Heart left ventricle (tissue), 16 donors: ENCODE measurements around the gene BCL3. TPM values are rescaled to one million over a fixed set of nuclear protein-coding genes. Genes with fewer than 3 reads are reported as not detected.

Source experiments
- ATAC-seq, 4 donors: fragments of 200-7000 bp; cut with Tn5 transposase; one replicate each; pipeline ENCODE4 v1.9.1; 2020 to 2022; ENCODE audit warnings: moderate library complexity in 4 of 4, mild to moderate bottlenecking in 3 of 4, moderate number of reproducible peaks in 1 of 4
- DNase-seq, 5 donors: peaks; one replicate each; pipeline ENCODE4 v3.0.0-alpha.2; 2020
- H3K27ac ChIP-seq, 12 donors: fragments of 200-600 bp; sonication (generic) in 4 of 12; one replicate each; pipeline versions ENCODE4 v1.5.0 to v1.8.0; 2016 to 2022; ENCODE audit warnings: mild to moderate bottlenecking in 2 of 12
- H3K27me3 ChIP-seq, 9 donors: fragments of 200-600 bp; sonication (generic) in 2 of 9; one replicate each; pipeline versions ENCODE4 v1.5.1 to v1.8.0; 2016 to 2022; ENCODE audit warnings: mild to moderate bottlenecking in 3 of 9
- H3K36me3 ChIP-seq, 9 donors: fragments of 200-600 bp; sonication (generic) in 2 of 9; one replicate each; pipeline versions ENCODE4 v1.5.0 to v1.8.0; 2018 to 2022; ENCODE audit warnings: mild to moderate bottlenecking in 2 of 9
- H3K4me1 ChIP-seq, 12 donors: fragments of 200-600 bp; sonication (generic) in 4 of 12; one replicate each; pipeline versions ENCODE4 v1.5.0 to v1.8.0; 2016 to 2022; ENCODE audit warnings: mild to moderate bottlenecking in 3 of 12
- H3K4me3 ChIP-seq, 12 donors: fragments of 200-600 bp; sonication (generic) in 4 of 12; one replicate each; pipeline versions ENCODE4 v1.5.0 to v1.8.0; 2017 to 2022; ENCODE audit warnings: mild to moderate bottlenecking in 9 of 12, moderate library complexity in 4 of 12
- H3K9me3 ChIP-seq, 12 donors: fragments of 200-600 bp; sonication (generic) in 4 of 12; one replicate each; pipeline versions ENCODE4 v1.5.0 to v1.8.0; 2016 to 2022; ENCODE audit warnings: mild to moderate bottlenecking in 1 of 12
- POLR2A ChIP-seq, 2 donors: fragments of 450-650 bp; IDR thresholded peaks; one replicate each; pipeline ENCODE4 v1.6.1; 2017; ENCODE audit warnings: antibody characterized with exemption in 2 of 2, mild to moderate bottlenecking in 2 of 2, moderate library complexity in 2 of 2
- WGBS, 4 donors: extraction: QIAGEN DNeasy Blood & Tissue Kit in 2 of 4; methylation state at CpG; one replicate each; pipeline versions ENCODE4 v1.1.5 to v1.1.7; 2013 to 2018; 5-methylcytosine and 5-hydroxymethylcytosine counted together
- intact Hi-C, 10 donors: fragments of 100-400 bp; cut with DNase I; formaldehyde crosslinking; loops; one replicate each; pipeline versions ENCODE4 v1.11.1 to v1.14.2; 2022
- polyA plus RNA-seq, 2 donors: library from polyadenylated mRNA; stranded (reverse); fragments of 200-250 nt; gene quantifications; one replicate each; pipeline ENCODE4 v1.2.3, GENCODE V29; 2013
- total RNA-seq, 9 donors: library from RNA; depleted of rRNA in 2 of 9; stranded (reverse); fragments of >200 nt in 2 of 9; fragmentation: NEBNext Ultra II Directional in 3 of 9; extraction: Animal tissue kit (Norgen Biotek cat#: 25700) in 3 of 9; gene quantifications; one replicate each; pipeline versions ENCODE4 v1.1.0 to v1.2.4, GENCODE V29; 2016 to 2023
- TF ChIP-seq, protein P1 (sequence below), 12 donors: fragments of 200-600 bp; sonication (generic) in 4 of 12; IDR thresholded peaks; one replicate each; pipeline versions ENCODE4 v1.5.0 to v1.8.0; 2018 to 2022; ENCODE audit warnings: antibody characterized with exemption in 12 of 12, mild to moderate bottlenecking in 5 of 12
- donor health status: ischemic (EF 13 %, LVEDD 7.1; RV severe dilation, severe dysfunction).
- donor health status: healthy with polysubstance abuse.
- donor health status: DM: no; HTN: yes; CAD: no.
- donor health status: DM: no; HTN: no; CAD: no.
- donor health status: ischemic (EF 25% LVEDD 6.9; RV normal size, moderate dysfunction).
- donor health status: ischemic (EF 25% LVEDD 5.7; RV mildly dilated, moderate dysfunction).
- donor health status: healthy.
- donor health status: DM: yes; HTN: yes; CAD: no.
- donor health status: ischemic (EF 35%, LVEDD 5.7; RV mildly dilated, moderate dysfunction).
- donor health status: nonischemic (EF 11% LVEDD 7.7; RV severe dilation, severe dysfunction).
- donor health status: DM: yes; HTN: yes; CAD: no.
- donor health status: PGD.
- donor health status: ischemic (EF 29% LVEDD 5.4; RV normal size, mild dysfunction).
- donor health status: nonischemic (EF 23%, LVEDD 6.1; RV moderate dilation, normal function).

BCL3 gene
- total and polyA plus RNA-seq, 11 donors, result 11.7 to 90.5 (median 18.9) TPM

DNA sequence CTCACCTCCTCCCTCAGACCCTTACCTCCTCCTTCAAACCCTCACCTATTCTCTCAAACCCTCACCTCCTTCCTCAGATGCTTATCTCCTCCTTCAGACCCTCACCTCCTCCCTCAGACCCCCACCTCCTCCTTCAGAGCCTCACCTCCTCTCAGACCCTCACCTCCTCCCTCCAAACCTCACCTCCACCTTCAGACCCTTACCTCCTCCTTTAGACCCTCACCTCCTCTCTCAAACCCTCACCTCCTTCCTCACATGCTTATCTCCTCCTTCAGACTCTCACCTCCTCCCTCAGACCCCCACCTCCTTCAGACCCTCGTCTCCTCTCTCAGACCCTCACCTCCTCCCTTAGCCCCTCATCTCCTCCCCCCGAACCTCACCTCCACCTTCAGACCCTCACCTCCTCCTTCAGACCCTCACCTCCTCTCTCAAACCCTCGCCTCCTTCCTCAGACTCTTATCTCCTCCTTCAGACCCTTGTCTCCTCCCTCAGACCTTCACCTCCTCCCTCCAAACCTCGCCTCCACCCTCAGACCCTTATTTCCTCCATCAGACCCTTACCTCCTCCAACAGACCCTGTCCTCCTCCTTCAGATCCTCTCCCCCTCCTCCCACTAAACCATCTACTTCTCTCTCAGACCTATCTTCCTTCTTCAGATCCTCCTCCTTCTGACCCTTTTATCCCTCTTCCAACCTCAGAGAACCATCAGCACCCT lies 2.5 kb upstream of the BCL3 start:
- 75 to 84% (median 81%) methylated on average over 4 of the region's 4 CpGs for WGBS, 4 donors
- Histone ChIP-seq H3K4me1 (peaks cover 7 to 83% (median 63%) of the 10 kb centered on the region in 12 donors), H3K9me3 (no peaks in the 10 kb centered on the region), H3K4me3 (no peak overlapping the region), H3K36me3 (peaks cover 0 to 16% (median under 1%) of the 10 kb centered on the region in 9 donors), H3K27ac (peak overlapping the region; percentile 51 to 100 (median 96)), H3K27me3 (no peaks in the 10 kb centered on the region)
- DNase-seq (no peak), ATAC-seq (no peak)
- TF ChIP-seq POLR2A (IDR thresholded peaks at IDR 0.05), result no peak
- TF ChIP-seq, protein P1, sequence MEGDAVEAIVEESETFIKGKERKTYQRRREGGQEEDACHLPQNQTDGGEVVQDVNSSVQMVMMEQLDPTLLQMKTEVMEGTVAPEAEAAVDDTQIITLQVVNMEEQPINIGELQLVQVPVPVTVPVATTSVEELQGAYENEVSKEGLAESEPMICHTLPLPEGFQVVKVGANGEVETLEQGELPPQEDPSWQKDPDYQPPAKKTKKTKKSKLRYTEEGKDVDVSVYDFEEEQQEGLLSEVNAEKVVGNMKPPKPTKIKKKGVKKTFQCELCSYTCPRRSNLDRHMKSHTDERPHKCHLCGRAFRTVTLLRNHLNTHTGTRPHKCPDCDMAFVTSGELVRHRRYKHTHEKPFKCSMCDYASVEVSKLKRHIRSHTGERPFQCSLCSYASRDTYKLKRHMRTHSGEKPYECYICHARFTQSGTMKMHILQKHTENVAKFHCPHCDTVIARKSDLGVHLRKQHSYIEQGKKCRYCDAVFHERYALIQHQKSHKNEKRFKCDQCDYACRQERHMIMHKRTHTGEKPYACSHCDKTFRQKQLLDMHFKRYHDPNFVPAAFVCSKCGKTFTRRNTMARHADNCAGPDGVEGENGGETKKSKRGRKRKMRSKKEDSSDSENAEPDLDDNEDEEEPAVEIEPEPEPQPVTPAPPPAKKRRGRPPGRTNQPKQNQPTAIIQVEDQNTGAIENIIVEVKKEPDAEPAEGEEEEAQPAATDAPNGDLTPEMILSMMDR (IDR thresholded peaks at IDR 0.05), result no peak
- intact Hi-C loops, result no loop called here

DNA sequence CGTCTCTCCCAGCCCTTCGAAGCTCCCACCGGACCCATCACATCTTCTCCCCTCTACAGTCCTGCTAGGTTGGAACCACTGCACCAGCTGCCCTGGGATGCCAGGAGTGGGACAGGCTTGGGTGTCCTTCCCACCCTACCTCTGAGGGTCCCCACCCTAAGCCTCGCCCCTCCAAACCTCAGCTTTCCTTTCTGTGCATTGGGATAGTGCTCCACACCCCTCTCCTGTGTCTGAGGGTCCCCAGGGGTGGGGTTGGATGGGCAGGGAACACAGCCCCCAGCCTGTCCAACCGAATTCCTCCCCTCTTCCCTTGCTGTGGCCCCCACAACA lies 1.9 kb upstream of the BCL3 start:
- ATAC-seq (no peak), DNase-seq (no peak)
- H3K4me1 ChIP-seq, result peaks cover 9 to 83% (median 63%) of the 10 kb centered on the region in 12 donors
- WGBS, 4 donors, result 65 to 77% (median 71%) methylated on average over 5 of the region's 5 CpGs
- peak overlapping the region in 3 of 12 donors; percentile 74 to 96 (median 93) for H3K4me3 ChIP-seq
- intact Hi-C loops, result no loop called here
- peaks cover 0 to 21% (median 6%) of the 10 kb centered on the region in 9 donors for H3K36me3 ChIP-seq
- TF ChIP-seq POLR2A (IDR thresholded peaks at IDR 0.05), result no peak
- TF ChIP-seq, protein P1 (IDR thresholded peaks at IDR 0.05), result no peak
- no peaks in the 10 kb centered on the region for H3K27me3 ChIP-seq
- H3K9me3 ChIP-seq, result no peaks in the 10 kb centered on the region
- H3K27ac ChIP-seq, result peak overlapping the region; percentile 88 to 100 (median 96)

- H3K4me1 ChIP-seq, result peaks cover 9 to 84% (median 62%) of the 10 kb centered on the region in 12 donors
- H3K27me3 ChIP-seq, result no peaks in the 10 kb centered on the region
- peak; percentile 94 to 98 (median 96) for DNase-seq
- H3K4me3 ChIP-seq, result peak overlapping the region; percentile 74 to 99 (median 88)
- TF ChIP-seq POLR2A (IDR thresholded peaks at IDR 0.05), result peak in 1 of 2 donors; percentile 57
- TF ChIP-seq, protein P1 (IDR thresholded peaks at IDR 0.05), result no peak
- intact Hi-C loops, result no loop called here
- ATAC-seq, result peak; percentile 88 to 96 (median 94)
- H3K36me3 ChIP-seq, result peaks cover 0 to 27% (median 12%) of the 10 kb centered on the region in 9 donors
- no peaks in the 10 kb centered on the region for H3K9me3 ChIP-seq
- peak overlapping the region; percentile 88 to 100 (median 96) for H3K27ac ChIP-seq
- WGBS, 4 donors, result 5 to 13% (median 7%) methylated on average over 18 to 34 of the region's 34 CpGs
Measured at GRCh38 chr19:44746946-44747738, 1.4 kb upstream of the BCL3 start.
